HS-5 (cell line): ENCODE data around the gene SLC12A7.
A peak's percentile ranks its signal among the peaks of the same experiment; 100 is the strongest.
"Not testable (repeated sequence)": the region's sequence is repeated elsewhere in the genome, so short reads cannot be mapped to it uniquely, and the experiment has no call there.

Source experiments
- DNase-seq: peaks from one replicate; pipeline ENCODE4 v3.0.0-alpha.2; 2012; ENCODE audit warnings: low read depth

Gene SLC12A7

GRCh38 chr5:1006656-1007071 lies 105.2 kb downstream of the SLC12A7 start:
- DNase-seq: no peak

GRCh38 chr5:1005904-1006655 lies 105.8 kb downstream of the SLC12A7 start:
- DNase-seq: no peak

- no peak for DNase-seq
Observed at GRCh38 chr5:1005249-1005851, 106.5 kb downstream of the SLC12A7 start.

- DNase-seq: peak; percentile 4
Observed at GRCh38 chr5:1004461-1005248, 107.2 kb downstream of the SLC12A7 start.

- peak; percentile 5 for DNase-seq
Observed at GRCh38 chr5:1003296-1003937, 108.4 kb downstream of the SLC12A7 start.

GRCh38 chr5:1002836-1003235 lies 109.0 kb downstream of the SLC12A7 start:
- DNase-seq: no peak

GRCh38 chr5:1002271-1002546 lies 109.7 kb downstream of the SLC12A7 start:
- no peak for DNase-seq

GRCh38 chr5:1001406-1002270 lies 110.2 kb downstream of the SLC12A7 start:
- DNase-seq: no peak

GRCh38 chr5:1000831-1001230 lies 111.0 kb downstream of the SLC12A7 start:
- DNase-seq: not testable (repeated sequence)
